OCI-LY7 (cell line): ENCODE data around the gene MARF1. TPM values are rescaled to one million over a fixed set of nuclear protein-coding genes. Genes with fewer than 3 reads are reported as not detected.
A peak's percentile ranks its signal among the peaks of the same experiment; 100 is the strongest.
"Not testable (repeated sequence)": the region's sequence is repeated elsewhere in the genome, so short reads cannot be mapped to it uniquely, and the experiment has no call there.

Source experiments
- BruUV-seq: library from RNA; stranded (reverse); fragments of 400-500 nt; replicated peaks from 2 replicates; lab custom pipeline; 2021; lab: Mats Ljungman, UMichigan
- CTCF ChIA-PET: fragments of 300-600 bp; sonication (Branson Sonifier 250); formaldehyde crosslinking; loops from one replicate; lab custom pipeline; 2022; ENCODE audit warnings: antibody characterized with exemption; ENCODE audit not compliant: unreplicated experiment; lab: Charles Lee
- POLR2A ChIA-PET: fragments of 300-600 bp; sonication (Branson Sonifier 250); formaldehyde crosslinking; loops from one replicate; lab custom pipeline; 2022; ENCODE audit warnings: antibody characterized with exemption; lab: Charles Lee
- DNase-seq: peaks from one replicate; pipeline ENCODE4 v3.0.0-alpha.2; 2015; ENCODE audit warnings: low spot score
- H2AFZ ChIP-seq: fragments of 200-600 bp; sonication (generic), shearing (Covaris generic); 2 replicates; pipeline ENCODE4 v1.6.1; 2014; ENCODE audit warnings: mild to moderate bottlenecking, antibody characterized with exemption, low read length, moderate library complexity
- H3K27ac ChIP-seq: fragments of 200-600 bp; sonication (generic); 2 replicates; pipeline ENCODE4 v1.5.1; 2014; ENCODE audit warnings: mixed run types, low read depth, mild to moderate bottlenecking, moderate library complexity, low read length, inconsistent platforms; ENCODE audit not compliant: poor library complexity, severe bottlenecking
- H3K36me3 ChIP-seq: fragments of 200-600 bp; sonication (generic); 2 replicates; pipeline ENCODE4 v1.6.1; 2014; ENCODE audit warnings: mild to moderate bottlenecking, antibody characterized with exemption, low read length, moderate library complexity, mixed read lengths; ENCODE audit not compliant: insufficient read depth
- H3K4me1 ChIP-seq: fragments of 200-600 bp; sonication (generic); 2 replicates; pipeline ENCODE4 v1.5.1; 2014; ENCODE audit warnings: mild to moderate bottlenecking, low read length; ENCODE audit not compliant: insufficient read depth, poor library complexity, severe bottlenecking
- H3K4me2 ChIP-seq: fragments of 200-600 bp; sonication (generic); 2 replicates; pipeline ENCODE4 v1.6.1; 2014; ENCODE audit warnings: mild to moderate bottlenecking, low read length
- H3K4me3 ChIP-seq: fragments of 200-600 bp; sonication (generic); 2 replicates; pipeline ENCODE4 v1.5.1; 2014; ENCODE audit warnings: mild to moderate bottlenecking, low read depth, low read length; ENCODE audit not compliant: poor library complexity, severe bottlenecking
- H3K79me2 ChIP-seq: fragments of 200-600 bp; sonication (generic); 2 replicates; pipeline ENCODE4 v1.6.1; 2016; ENCODE audit warnings: low read depth, mild to moderate bottlenecking, low read length, moderate library complexity, mixed read lengths; ENCODE audit not compliant: insufficient read depth
- H3K9me2 ChIP-seq: fragments of 200-600 bp; sonication (generic); 2 replicates; pipeline ENCODE4 v1.6.1; 2016; ENCODE audit warnings: mild to moderate bottlenecking, low read length, mixed read lengths; ENCODE audit not compliant: insufficient read depth
- H3K9me3 ChIP-seq: fragments of 200-600 bp; sonication (generic); 2 replicates; pipeline ENCODE4 v1.6.1; 2014; ENCODE audit warnings: mild to moderate bottlenecking, mixed run types, low read length, mixed read lengths
- H4K20me1 ChIP-seq: fragments of 200-600 bp; sonication (generic); 2 replicates; pipeline ENCODE4 v1.6.1; 2014; ENCODE audit warnings: mild to moderate bottlenecking, antibody characterized with exemption, low read length, moderate library complexity, mixed read lengths; ENCODE audit not compliant: insufficient read depth
- EZH2phosphoT487 ChIP-seq: fragments of 200-600 bp; sonication (generic); IDR thresholded peaks from 2 replicates; pipeline ENCODE4 v1.6.1; 2018; ENCODE audit warnings: low read depth, borderline replicate concordance, mild to moderate bottlenecking, mixed run types, antibody characterized with exemption, low read length, moderate library complexity, mixed read lengths
- intact Hi-C: fragments of 100-400 bp; cut with micrococcal nuclease; formaldehyde crosslinking; loops from one replicate; pipeline ENCODE4 v1.10.0; 2022; ENCODE audit not compliant: unreplicated experiment
- total RNA-seq, 2 experiments: library from RNA; depleted of rRNA in 1 of 2; stranded (reverse); fragments of >200 nt in 1 of 2; shearing (Covaris generic) in 1 of 2; gene quantifications; 2 replicates each; pipeline ENCODE4 v1.2.3, GENCODE V29; 2014 to 2022
- TF ChIP-seq, protein P1 (sequence below): fragments of 200-600 bp; sonication (generic); conservative IDR thresholded peaks from 2 replicates; pipeline ENCODE4 v1.5.1; 2014; ENCODE audit warnings: mild to moderate bottlenecking, antibody characterized with exemption, low read length, moderate library complexity, mixed read lengths

The MARF1 gene
- total RNA-seq, 2 experiments from 2014 or later, result 20.6 to 71.1 TPM

DNA sequence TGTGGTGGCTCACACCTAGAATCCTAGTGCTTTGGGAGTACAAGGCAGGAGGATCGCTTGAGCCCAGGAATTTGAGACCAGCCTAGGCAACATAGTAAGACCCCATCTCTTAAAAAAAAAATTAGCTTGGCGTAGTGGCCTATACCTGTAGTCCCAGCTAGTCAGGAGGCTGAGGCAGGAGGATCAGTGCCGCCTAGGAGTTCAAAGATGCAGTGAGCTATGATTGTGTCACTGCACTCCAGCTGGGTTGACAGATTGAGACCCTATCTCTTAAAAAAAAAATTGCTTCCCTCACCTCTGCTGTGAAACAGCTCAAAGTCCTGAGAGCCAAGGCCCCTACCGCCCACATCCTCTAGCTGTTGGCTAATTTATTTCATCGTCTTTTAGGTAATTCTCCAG, 17.2 kb upstream of the MARF1 start:
- Histone ChIP-seq H3K79me2 (peaks cover 76% of the 10 kb centered on the region), H4K20me1 (peaks cover 12% of the 10 kb centered on the region), H3K9me3 (no peaks in the 10 kb centered on the region), H3K36me3 (peaks cover 73% of the 10 kb centered on the region), H3K4me1 (peaks cover 18% of the 10 kb centered on the region), H2AFZ (no peak overlapping the region), H3K4me2 (no peak overlapping the region), H3K9me2 (no peaks in the 10 kb centered on the region), H3K27ac (no peak overlapping the region), H3K4me3 (no peak overlapping the region)
- intact Hi-C loops, result no loop called here
- BruUV-seq, result no TSS peak
- TF ChIP-seq, protein P1, sequence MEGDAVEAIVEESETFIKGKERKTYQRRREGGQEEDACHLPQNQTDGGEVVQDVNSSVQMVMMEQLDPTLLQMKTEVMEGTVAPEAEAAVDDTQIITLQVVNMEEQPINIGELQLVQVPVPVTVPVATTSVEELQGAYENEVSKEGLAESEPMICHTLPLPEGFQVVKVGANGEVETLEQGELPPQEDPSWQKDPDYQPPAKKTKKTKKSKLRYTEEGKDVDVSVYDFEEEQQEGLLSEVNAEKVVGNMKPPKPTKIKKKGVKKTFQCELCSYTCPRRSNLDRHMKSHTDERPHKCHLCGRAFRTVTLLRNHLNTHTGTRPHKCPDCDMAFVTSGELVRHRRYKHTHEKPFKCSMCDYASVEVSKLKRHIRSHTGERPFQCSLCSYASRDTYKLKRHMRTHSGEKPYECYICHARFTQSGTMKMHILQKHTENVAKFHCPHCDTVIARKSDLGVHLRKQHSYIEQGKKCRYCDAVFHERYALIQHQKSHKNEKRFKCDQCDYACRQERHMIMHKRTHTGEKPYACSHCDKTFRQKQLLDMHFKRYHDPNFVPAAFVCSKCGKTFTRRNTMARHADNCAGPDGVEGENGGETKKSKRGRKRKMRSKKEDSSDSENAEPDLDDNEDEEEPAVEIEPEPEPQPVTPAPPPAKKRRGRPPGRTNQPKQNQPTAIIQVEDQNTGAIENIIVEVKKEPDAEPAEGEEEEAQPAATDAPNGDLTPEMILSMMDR, result no peak
- TF ChIP-seq EZH2phosphoT487, result no peak
- no peak for DNase-seq
- ChIA-PET POLR2A (no interaction called here), CTCF (interaction anchor here (1.1 kb wide), 1 partner anchor 11 kb away, joined by 3 read pairs; no protein-coding TSS in a partner anchor)

DNA sequence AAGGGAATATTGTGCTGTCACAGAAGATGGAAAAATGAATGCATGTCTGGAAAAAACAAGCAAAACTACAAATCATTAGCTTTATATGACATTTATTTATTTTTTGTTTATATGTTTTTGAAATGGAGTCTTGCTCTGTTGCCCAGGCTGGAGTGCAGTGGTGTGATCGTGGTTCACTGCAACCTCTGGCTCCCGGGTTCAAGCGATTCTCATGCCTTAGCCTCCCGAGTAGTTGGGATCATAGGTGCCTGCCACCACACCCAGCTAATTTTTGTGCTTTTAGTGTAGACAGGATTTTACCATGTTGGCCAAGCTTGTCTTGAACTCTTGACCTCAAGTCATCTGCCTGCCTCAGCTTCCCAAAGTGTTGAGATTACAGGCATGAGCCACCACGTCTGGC, 15.6 kb upstream of the MARF1 start:
- BruUV-seq, result no TSS peak
- Histone ChIP-seq H3K4me1 (peaks cover 19% of the 10 kb centered on the region), H3K36me3 (peaks cover 74% of the 10 kb centered on the region), H4K20me1 (peaks cover 12% of the 10 kb centered on the region), H2AFZ (no peak overlapping the region), H3K27ac (peak overlapping the region; percentile 41), H3K9me2 (no peaks in the 10 kb centered on the region), H3K4me3 (no peak overlapping the region), H3K4me2 (peak overlapping the region; percentile 39), H3K9me3 (no peaks in the 10 kb centered on the region), H3K79me2 (peaks cover 93% of the 10 kb centered on the region)
- no peak for TF ChIP-seq EZH2phosphoT487
- TF ChIP-seq, protein P1, result no peak
- intact Hi-C loops, result no loop called here
- ChIA-PET POLR2A (interaction anchor here (0.7 to 1.2 kb wide), 2 partner anchors 15 to 66 kb away, joined by 3 read pairs; no protein-coding TSS in a partner anchor), CTCF (no interaction called here)
- no peak for DNase-seq

DNA sequence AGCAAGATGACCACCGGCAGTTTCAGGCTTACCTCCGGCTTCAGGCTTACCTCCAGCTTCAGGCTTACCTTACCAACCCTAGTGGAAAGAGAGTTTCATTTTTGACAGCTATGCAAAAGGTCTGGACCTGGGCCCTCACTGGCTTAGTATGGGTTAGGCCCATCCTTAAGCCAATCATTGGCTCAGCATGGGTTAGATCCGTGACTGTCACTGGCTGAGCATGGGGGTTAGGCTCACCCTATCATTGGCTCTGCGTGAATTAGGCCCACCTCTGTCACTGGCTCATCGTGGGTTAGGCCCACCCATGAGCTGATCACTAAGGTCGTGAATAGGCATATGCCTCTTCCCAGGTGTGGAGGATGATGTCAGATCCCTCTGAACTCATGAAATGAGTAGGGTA, 15.2 kb upstream of the MARF1 start:
- no peaks in the 10 kb centered on the region for H3K9me3 ChIP-seq
- ChIA-PET POLR2A (interaction anchor here (1.2 kb wide), 1 partner anchor 14 kb away, joined by 3 read pairs; no protein-coding TSS in a partner anchor), CTCF (no interaction called here)
- H3K36me3 ChIP-seq, result peaks cover 74% of the 10 kb centered on the region
- H3K9me2 ChIP-seq, result no peaks in the 10 kb centered on the region
- H3K4me3 ChIP-seq, result no peak overlapping the region
- no peak for DNase-seq
- peaks cover 23% of the 10 kb centered on the region for H3K4me1 ChIP-seq
- intact Hi-C loops, result no loop called here
- H3K79me2 ChIP-seq, result peaks cover 93% of the 10 kb centered on the region
- no peak overlapping the region for H2AFZ ChIP-seq
- H4K20me1 ChIP-seq, result peaks cover 12% of the 10 kb centered on the region
- H3K27ac ChIP-seq, result no peak overlapping the region
- BruUV-seq, result no TSS peak
- no peak overlapping the region; the same call in 1 of the 2 replicates for H3K4me2 ChIP-seq
- TF ChIP-seq EZH2phosphoT487, result no peak
- TF ChIP-seq, protein P1, result no peak

DNA sequence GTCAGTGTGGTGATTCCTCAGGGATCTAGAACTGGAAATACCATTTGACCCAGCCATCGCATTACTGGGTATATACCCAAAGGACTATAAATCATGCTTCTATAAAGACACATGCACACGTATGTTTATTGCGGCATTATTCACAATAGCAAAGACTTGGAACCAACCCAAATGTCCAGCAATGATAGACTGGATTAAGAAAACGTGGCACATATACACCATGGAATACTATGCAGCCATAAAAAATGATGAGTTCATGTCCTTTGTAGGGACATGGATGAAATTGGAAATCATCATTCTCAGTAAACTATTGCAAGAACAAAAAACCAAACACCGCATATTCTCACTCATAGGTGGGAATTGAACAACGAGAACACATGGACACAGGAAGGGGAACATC, 12.6 kb upstream of the MARF1 start:
- BruUV-seq, result not testable (repeated sequence)

More for the DNA sequence above, 12.6 kb upstream of the MARF1 start:
- H3K9me2 ChIP-seq, H3K4me2 ChIP-seq, POLR2A ChIA-PET, H3K9me3 ChIP-seq, H3K27ac ChIP-seq, H2AFZ ChIP-seq, H3K4me3 ChIP-seq, intact Hi-C loops, CTCF ChIA-PET, DNase-seq: not testable (repeated sequence)
- peaks cover 96% of the 10 kb centered on the region for H3K79me2 ChIP-seq
- H4K20me1 ChIP-seq, result peaks cover 12% of the 10 kb centered on the region; the same call in 1 of the 2 replicates
- peaks cover 40% of the 10 kb centered on the region for H3K4me1 ChIP-seq
- H3K36me3 ChIP-seq, result peaks cover 63% of the 10 kb centered on the region
